DMS153 (cell line): ENCODE results near the gene LHFPL2.

ENCODE experiments used
- DNase-seq: peaks from one replicate; lab custom pipeline; 2025; lab: John Stamatoyannopoulos, UW

Gene LHFPL2

DNA sequence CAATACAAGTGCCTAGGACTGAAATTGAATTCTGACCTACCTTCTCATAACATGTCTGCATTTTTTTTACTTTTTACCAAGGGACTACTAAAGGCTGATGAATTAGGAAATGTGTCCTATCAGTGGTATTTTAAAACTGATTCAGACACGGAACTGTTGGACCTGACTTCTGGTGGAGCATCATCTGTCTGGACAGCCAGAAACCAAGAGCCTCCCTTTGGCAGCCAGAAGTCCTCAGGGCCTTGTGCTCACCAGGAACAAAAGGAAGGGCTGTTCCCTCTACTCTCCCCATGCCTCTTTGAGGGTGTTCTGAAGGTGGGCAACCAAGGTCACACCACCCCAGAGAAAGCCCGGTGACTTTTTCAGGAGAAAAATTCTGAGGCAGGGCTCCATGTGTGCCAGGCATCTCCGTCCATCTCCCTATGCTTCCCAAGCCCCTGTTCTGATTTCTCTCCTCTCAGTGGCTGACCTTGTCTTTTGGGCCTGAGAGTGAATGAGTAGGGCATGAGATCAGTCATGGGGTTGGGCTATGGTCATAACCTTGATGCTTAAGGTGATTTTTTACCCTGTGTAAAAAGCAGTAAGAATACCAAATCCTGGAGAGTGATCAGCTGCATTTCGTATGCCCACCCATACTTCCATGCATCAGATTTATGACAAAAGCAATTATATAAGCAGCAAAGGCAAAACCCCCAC, 144.5 kb downstream of the LHFPL2 start:
- DNase-seq = no peak

DNA sequence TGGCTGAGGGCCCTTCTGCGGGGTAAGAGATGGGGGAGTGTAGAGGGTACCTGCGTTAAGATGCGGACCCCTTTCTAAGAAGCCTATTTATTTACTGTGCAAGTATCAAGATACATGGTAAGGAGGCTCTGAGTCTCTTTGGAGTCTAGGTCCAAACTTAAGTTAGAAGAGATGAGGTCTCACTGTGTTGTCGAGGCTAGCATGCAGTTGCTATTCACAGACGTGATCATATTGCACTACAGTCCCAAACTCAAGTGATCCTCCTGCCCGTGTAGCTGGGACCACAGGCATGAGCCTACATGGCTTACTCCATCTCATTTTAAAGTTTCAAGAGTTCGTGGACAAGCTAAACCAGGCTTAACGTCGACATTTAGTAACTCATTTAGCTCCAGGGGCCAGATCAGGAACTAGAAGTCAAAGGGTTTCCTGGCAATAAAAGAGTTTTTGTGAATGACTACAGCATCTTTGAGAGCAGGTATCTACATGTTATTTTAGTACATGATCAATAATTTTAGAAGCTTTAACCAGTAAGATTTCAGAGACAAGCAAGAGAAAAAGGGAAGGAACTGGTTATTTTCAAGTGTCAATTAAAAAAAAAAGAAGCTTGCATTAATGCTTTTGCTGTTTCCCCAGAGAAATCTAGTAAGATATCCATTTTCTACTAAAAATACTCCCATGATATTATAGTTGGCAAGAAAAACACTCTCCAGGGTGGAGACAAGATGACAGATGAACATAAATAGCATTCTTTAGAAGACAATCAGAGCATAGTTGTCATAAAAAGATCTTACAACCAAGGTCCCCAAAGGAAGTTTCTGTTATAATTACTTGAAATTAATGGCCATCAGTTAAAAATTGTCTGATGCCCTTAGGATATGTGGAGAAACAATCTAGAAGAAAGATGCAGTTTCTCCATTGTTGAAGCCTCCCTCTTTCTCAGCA, 146.9 kb downstream of the LHFPL2 start:
- DNase-seq = no peak

DNA sequence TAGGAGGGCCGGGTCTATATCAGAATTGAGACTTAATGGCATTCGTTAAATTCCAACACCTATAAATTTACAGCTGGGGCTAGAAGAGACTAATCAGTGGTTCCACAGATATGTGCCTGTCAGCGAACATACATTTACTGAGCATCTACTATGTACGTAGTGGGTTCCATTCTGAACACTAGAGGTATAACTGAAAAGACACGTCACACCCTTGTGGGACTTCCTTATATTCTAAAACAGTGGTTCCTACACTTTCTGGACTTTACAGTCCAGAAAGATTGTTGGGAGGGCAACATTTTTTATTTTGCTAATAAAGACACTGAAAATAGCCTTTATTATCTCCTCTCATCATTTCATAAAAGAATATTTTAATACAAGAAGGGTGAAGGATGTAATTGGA, 147.7 kb downstream of the LHFPL2 start:
- no peak for DNase-seq

DNA sequence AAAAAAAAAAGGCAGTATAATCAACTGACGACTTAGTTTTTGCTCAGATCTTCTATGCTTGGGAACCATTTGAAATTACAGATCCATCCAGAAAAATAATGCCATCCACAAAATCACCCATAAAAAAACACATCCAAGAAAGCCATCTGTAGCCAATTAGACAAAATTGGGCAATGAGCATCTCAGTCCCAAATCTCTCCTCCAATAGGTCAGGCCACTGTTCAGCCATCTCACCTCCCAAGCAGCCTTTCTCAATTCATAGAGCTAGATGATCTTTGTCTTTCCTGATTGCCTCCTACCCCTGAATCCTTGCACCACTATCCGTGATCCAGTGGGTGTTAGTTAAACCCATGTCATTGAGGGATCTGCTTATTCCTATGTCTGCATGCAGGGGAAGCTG, 148.5 kb downstream of the LHFPL2 start:
- DNase-seq = no peak

DNA sequence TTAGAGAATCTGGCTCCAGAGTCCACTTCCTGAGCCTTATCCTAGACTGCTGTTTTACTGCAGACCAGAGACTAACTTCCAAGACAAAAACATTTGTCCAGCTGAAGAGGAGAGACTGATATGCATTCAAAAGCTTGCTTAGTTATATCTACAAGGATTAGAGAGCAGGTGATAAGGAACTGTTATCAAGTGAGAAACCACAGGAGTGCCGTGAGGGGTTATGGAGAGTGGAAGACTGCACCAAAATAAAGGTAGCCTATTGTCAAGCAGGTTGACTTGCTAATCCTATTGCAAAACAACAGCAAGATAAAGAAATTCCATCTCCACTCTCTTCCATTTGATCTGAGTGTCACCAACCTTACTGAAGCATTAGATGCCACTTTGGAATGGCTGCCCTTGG, 149.1 kb downstream of the LHFPL2 start:
- DNase-seq = no peak

DNA sequence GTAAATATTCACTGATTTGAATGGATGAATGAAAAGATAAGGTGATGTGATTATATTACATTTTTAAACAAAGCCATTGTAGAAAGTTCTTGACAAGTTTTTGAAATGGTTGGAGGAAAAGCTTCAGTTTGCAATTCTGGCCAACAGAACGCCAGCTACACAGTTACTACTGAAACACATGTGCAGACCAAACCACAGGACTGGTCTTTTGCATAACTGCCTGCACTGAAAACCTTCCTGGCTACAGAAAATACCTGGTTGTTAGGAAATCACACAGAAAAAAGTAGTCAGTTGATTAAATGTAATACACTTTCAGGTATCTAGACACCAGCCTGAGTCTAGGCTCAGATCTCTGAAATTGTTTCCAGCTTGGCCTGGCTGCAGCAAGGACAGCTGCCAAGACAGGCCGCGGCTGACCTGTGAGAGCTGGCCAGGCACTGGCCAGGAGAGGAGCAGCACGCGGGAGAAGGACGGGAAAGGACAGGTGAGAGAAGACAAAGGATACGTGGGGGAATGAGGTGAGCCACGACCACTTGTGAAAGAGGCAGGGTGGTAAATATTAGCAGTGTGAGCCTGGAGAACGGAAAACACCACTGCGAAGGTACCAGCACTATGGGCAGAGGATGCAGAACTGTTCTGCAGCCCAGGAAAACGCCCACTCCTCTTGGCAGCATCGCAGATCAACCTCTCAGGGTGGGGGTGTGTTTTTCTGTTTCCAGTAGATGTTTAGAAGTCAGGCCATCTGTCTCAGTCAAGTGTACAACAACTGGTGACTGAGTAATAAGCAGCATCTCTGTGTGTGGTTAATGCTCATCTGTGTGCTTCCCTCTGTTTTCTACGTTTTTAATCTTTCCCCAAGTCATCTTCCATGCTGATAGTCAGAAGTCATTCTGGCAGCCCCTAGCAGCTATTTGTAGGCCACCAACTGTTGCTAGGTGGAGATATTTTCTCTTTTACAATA, 150.7 kb downstream of the LHFPL2 start:
- no peak for DNase-seq

DNA sequence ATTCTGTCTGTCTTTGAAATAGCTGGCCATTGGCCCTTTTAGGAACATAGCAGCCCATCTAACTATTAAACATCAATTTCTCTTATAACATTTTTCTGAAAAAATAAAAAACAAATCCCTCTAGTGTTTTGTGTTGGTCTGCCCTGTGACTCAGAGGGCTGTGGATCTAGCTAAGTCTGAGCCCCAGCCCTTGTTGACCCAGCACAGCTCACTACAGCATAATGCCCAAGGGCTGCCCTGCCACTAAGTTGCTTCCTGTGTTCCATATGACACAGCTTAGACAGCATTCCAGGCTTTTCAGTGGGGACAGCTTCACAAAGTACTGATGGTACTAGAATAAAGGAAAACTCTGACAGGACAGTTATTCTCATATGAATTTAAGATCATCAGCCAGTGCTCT, 152.2 kb downstream of the LHFPL2 start:
- no peak for DNase-seq

DNA sequence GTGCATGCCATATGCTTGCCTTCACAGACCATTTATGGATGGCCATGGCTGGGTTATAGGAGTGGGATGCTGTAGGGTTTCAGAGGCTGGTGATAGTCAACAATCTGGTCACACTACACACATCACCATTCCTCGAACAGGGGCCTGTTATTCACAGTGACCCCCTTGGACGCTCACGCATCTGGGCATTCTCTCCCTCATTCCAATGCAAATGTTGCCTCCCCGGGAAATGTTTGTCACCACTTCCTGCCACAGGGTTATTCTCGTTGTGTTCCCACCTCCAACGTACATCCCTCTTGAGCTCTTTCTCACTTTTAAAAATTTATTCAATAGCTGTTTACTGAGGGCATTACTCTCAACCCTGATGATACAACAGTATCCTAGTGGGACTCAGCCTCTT, 152.8 kb downstream of the LHFPL2 start:
- DNase-seq = no peak

DNA sequence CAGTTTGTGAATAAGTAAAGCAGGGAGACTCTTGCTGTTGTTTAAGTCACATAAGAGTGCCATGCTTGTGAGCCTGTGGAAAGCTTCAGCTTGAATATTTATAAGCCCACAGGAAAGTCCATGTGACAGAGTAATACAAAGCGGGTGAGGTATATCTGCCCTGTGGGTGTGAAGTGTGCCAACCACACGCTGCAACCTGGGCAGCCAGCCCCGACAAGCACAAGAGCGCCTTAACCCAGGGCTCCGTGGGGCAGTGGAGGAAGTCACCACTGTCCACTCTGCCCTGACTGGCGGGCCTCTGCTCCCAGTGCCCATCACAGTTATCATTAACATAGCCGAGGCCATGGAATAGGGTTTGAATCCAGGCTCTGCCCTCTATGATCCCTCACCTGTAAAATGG, 155.9 kb downstream of the LHFPL2 start:
- no peak for DNase-seq

DNA sequence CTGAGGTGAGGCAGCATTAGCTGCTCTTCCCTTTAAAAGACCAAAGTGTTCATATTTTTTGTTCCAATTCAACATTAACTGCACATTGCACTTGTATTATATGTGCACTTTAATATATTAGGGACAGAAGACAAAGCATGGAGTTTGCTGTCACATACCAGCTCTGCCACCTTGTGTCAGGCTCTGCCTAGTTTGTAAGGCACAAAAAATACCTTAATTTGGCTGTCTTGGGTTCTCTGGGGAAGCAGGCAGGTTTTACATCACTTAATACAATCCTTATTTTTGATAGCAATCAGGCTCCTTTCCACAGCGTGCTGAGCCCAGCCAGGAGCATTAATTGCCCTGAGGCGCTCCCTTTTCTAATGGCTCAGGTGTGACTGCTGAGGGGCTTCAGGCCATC, 156.3 kb downstream of the LHFPL2 start:
- no peak for DNase-seq

DNA sequence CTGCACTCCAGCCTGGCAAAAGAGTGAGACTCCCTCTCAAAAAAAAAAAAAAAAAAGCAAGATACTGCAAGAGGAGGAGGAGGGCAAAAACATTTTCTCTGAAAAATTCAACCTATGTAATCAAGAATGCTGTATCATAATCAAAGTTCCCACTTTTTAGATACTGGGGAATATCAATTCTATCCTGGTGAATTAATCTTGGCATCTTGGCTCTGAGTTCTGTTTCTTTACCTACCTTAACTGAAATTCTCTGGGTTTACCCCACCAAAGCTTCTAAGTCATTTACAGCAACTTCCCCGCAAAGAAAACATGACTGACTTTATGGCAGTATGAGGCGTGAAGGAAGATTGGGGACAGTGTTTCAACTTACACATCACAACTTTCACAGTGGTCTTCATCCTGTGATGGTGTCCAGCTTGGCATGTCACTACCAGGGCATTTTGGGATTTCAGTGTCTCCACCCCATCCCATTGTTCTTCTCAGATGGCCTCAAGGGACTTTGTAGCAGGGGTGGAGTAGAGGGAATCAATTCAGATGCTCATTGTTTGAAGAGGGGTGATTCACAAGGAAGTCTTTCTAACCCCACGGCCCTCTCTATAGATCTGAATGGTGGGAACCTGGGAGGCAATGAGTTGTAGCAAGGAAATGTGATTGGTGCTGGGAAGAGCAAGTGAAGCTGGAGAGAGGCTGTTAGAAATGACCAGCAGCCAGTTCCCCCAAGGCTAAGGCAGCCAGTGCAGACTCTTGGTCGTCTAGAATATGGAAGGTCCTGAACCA, 157.7 kb downstream of the LHFPL2 start:
- no peak for DNase-seq

DNA sequence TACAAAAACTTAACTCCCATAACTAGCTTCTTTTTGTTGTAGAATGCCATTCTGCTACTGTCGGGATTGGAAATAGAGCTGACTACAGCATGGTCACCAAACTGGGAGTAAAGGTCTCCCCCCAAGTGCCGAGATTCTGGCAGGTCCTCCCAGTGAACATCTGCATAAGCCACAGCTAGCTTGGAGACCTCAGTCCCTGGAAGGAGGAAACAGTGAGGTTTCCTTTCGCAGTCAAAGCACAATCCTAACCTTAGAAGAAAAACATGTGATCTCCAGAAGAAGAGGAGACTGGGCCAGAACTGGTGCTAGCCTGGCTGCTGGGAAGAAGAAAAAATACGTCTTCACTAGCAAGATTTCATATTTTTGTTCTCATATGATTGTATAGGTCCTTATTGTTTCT, 160.7 kb downstream of the LHFPL2 start:
- DNase-seq = no peak

DNA sequence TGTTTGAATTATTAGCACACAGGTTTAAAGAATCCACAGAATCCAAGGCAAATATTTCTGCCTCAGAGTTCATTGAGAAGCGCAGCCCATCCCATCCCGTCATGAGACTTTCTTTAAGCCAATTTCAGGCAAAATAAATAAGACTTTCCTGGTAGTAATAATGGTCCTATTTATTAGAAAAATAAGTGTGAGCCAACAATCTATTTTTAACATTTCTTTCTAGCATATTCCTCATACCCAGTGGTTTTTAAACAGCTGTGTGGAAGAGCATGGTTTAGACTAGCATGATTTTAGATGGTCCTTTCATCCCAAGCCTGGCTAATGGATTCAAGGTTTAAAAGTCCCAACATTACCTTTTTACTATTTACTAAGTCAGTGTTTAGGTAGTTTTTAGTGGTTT, 162.4 kb downstream of the LHFPL2 start:
- DNase-seq = no peak

DNA sequence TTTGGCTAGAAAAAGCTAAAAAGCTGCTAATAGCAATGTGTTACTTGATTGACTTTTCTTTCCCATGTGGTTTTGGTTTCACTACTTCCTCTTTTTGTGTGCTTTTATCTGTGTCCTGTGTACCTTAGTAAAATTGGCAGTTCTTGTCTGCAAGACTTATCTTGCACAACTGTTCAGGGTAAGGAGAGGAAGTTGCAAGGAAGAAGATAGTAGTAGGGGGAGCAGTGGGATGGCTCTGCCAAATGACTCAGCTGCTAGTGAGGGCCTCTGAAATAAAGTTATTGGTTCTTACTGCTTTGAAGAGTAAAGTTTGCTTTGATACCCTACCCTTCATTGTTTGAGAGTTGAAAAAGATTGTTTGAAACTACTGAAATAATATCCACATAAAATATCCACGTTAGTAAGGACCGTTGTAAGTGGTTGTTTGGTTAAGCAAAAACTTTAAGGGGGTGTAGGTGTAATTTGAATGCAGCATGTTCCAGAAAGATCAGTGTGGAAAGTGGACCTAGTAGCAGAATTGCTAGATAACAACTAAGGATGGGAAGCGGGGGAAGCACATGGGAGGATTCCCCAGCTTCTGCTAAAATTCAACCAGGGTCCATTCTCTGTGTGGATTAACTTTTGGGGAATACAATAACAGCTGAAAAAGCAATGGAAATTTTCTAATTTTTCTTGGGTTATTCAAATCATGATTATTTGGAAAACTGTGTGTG, 164.6 kb downstream of the LHFPL2 start:
- DNase-seq = no peak

DNA sequence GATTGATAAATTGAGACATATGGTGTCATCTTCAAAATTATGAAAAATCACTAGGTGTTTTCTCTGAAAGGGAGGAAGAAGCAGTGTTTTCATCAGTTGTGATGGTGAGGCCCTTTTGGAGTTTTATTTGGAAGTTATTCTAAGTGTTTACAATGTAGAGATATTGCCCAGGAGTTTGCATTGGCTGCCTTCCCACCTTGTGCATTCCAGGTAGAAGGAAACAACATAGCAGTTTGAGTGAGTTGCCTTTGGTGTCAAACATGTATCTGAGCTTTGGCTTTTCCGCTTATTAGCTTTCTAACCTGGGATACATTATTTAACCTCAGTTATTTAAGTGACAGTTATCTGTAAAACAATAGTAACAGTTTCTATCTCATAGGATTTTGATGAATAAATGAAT, 165.6 kb downstream of the LHFPL2 start:
- no peak for DNase-seq

DNA sequence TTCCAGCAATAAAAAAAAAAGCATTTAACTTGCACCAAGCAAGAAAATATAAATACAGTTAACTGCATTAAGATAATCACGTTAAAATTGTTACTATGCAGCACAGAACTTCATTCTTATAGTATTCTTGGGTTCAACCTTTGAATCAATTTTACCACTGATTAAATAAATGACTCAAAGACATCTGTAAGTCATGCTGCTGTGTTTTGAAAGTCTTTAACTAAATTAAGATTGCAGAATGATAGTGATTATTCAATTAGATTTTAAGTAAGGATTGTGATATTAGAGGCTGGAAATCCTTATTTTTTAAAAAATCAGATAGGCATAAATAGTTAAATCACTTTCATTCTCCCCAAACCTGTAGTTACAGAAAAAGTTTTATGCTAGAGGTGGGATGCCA, 171.8 kb downstream of the LHFPL2 start:
- no peak for DNase-seq

DNA sequence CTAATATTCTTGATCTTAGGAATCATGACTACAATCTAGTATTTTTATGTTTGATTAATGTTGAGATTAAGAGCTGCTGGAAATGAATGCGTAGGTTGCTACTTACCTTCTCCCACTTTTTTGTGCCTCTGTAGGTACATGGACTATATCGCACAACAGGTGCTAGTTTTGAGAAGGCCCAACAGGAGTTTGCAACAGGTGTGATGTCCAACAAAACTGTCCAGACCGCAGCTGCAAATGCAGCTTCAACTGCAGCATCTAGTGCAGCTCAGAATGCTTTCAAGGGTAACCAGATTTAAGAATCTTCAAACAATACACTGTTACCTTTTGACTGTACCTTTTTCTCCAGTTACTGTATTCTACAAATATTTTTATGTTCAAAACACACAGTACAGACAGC, 173.2 kb downstream of the LHFPL2 start:
- no peak for DNase-seq

DNA sequence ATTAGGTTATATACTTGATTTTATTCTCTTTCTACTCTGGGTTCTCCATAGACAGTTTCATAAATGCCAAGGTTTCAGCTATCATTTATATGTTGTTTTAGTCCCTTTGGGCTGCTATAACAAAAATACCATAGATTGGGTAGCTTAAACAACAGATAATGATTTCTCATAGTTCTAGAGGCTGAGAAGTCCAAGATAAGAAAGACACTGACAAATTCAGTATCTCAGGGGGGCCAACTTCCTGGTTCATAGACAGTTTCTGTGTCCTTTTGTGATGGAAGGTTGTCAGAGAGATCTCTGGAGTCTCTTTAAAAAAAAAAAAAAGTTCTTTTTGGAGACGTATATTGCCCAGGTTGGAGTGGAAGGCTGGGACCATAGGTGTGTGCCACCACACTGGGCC, 174.8 kb downstream of the LHFPL2 start:
- DNase-seq = no peak

DNA sequence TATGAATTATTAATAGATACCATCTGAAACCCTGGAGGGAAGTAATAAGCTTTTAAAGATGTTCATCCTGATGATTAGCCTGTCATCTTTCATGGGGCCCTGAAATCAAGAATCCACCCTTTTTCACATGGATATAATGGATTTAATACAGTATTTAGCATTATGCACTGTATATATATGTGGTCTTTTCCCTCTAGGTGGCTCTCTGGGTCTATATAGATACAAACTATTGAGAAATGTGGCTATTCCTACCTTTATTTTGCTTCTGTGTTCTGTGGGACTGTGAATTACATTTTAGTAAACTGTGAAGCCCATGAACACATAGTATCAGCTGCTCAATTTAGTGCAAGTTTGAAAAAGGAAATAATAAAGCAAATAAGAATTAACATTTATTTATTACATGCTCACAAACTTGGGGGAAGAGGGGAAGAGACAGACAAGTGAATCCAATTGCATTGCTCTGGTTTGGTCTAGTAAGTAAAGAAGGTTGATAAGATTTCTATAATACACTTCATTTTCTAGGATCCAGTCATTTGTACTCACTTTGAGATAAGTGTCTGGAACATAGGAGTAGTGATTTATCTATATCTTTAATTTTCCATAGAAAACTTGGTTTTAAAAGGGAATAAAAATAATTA, 176.0 kb downstream of the LHFPL2 start:
- no peak for DNase-seq

DNA sequence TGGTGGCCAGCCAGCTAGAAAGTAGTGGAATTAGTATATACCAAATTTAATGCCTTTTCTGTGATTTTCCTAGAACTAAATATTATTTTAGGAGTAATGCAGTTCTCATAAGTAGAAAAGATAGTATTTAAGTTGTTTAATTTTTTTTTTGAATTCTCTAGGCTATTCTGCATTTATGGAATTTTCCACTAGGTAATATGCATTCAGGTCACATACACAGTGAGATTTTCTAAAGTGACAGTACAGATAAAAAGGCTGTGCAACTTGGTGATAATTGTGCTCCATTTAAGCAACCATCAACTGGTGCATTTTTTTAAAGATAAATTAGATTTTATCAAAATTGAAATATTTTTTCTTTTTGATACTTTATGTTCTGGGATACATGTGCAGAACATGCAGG, 176.7 kb downstream of the LHFPL2 start:
- no peak for DNase-seq
